Panc1 (cell line): Measurements from ENCODE around the gene DUSP12.

ENCODE experiments used
- CTCF ChIP-seq: fragments of 450-650 bp; IDR thresholded peaks from 2 replicates; pipeline ENCODE4 v1.5.1; 2017; ENCODE audit warnings: mild to moderate bottlenecking
- POLR2AphosphoS5 ChIP-seq: IDR thresholded peaks from 2 replicates; pipeline ENCODE4 v1.6.1; 2012; ENCODE audit warnings: mild to moderate bottlenecking, low read depth, low read length, moderate library complexity
- REST ChIP-seq, 2 experiments: IDR thresholded peaks; 2 replicates each; pipeline ENCODE4 v1.6.1; 2011 to 2012; ENCODE audit warnings: low read depth in 2 of 2, control low read depth in 1 of 2, low read length in 1 of 2, mild to moderate bottlenecking in 1 of 2, moderate library complexity in 1 of 2; ENCODE audit not compliant: insufficient read depth in 1 of 2

- no peak for TF ChIP-seq CTCF
- TF ChIP-seq REST (IDR thresholded peaks at IDR 0.05; ENCODE audit: insufficient read depth in 1 of 2, low read depth in 2 of 2, low read length in 1 of 2), result no peak
- no peak for TF ChIP-seq POLR2AphosphoS5
Observed at GRCh38 chr1:161777261-161777660, 27.7 kb downstream of the DUSP12 start.
